GM12878 (cell line): Measurements from ENCODE around the gene FRRS1L.

Source experiments
- CTCF ChIP-seq, 3 experiments: IDR thresholded peaks in 2 of 3; conservative IDR thresholded peaks in 1 of 3; 2 replicates each; pipeline ENCODE4 v1.5.1; 2011; ENCODE audit warnings: low read depth in 3 of 3, low read length in 3 of 3, mild to moderate bottlenecking in 3 of 3, control low read depth in 2 of 3, moderate library complexity in 2 of 3, inconsistent platforms in 1 of 3, mixed read lengths in 1 of 3; ENCODE audit not compliant: control insufficient read depth in 2 of 3, insufficient read depth in 1 of 3; ENCODE audit errors: extremely low read depth in 1 of 3
- DPF2 ChIP-seq: fragments of 450-650 bp; IDR thresholded peaks from 2 replicates; pipeline ENCODE4 v1.6.1; 2017; ENCODE audit warnings: mild to moderate bottlenecking
- EZH2 ChIP-seq: IDR thresholded peaks from 2 replicates; pipeline ENCODE4 v1.6.1; 2012; ENCODE audit warnings: low read depth, mild to moderate bottlenecking, control low read depth, inconsistent platforms, low read length, borderline replicate concordance; ENCODE audit not compliant: control insufficient read depth
- FOS ChIP-seq: IDR thresholded peaks from 3 replicates; pipeline ENCODE4 v1.6.1; 2011; ENCODE audit warnings: borderline replicate concordance; ENCODE audit not compliant: insufficient read length; ENCODE audit errors: extremely low read depth
- IKZF1 ChIP-seq: fragments of 450-650 bp; conservative IDR thresholded peaks from 2 replicates; pipeline ENCODE4 v1.6.1; 2017; ENCODE audit warnings: antibody characterized with exemption, mild to moderate bottlenecking
- IRF4 ChIP-seq: IDR thresholded peaks from 2 replicates; pipeline ENCODE4 v1.6.1; 2011; ENCODE audit warnings: low read depth, low read length
- MEF2A ChIP-seq: IDR thresholded peaks from 2 replicates; pipeline ENCODE4 v1.6.1; 2011; ENCODE audit warnings: low read depth, mild to moderate bottlenecking, low read length, moderate library complexity; ENCODE audit not compliant: insufficient read depth
- NFYB ChIP-seq: IDR thresholded peaks from 2 replicates; pipeline ENCODE4 v1.6.1; 2011; ENCODE audit warnings: low read depth, mild to moderate bottlenecking, low read length, improper control_type of control experiment, moderate library complexity; ENCODE audit not compliant: insufficient read depth
- NR2C2 ChIP-seq: IDR thresholded peaks from 2 replicates; pipeline ENCODE4 v1.6.1; 2011; ENCODE audit warnings: borderline replicate concordance, low read depth; ENCODE audit not compliant: control insufficient read depth, insufficient read length
- POLR2A ChIP-seq: IDR thresholded peaks from 2 replicates; pipeline ENCODE4 v1.6.1; 2011; ENCODE audit warnings: low read depth, mild to moderate bottlenecking, low read length
- REST ChIP-seq: IDR thresholded peaks from 2 replicates; pipeline ENCODE4 v1.6.1; 2012; ENCODE audit warnings: mild to moderate bottlenecking, low read depth, low read length
- TARDBP ChIP-seq: IDR thresholded peaks from 2 replicates; pipeline ENCODE4 v1.6.1; 2016; ENCODE audit warnings: borderline replicate concordance
- USF2 ChIP-seq: IDR thresholded peaks from 2 replicates; pipeline ENCODE4 v1.6.1; 2011; ENCODE audit warnings: low read depth, low read length, improper control_type of control experiment, borderline replicate concordance
- YY1 ChIP-seq: IDR thresholded peaks from 2 replicates; pipeline ENCODE4 v1.6.1; 2011; ENCODE audit warnings: low read depth, mild to moderate bottlenecking, low read length

- TF ChIP-seq CTCF (IDR thresholded peaks at IDR 0.05 in 2 of 3, conservative IDR thresholded peaks at IDR 0.05 in 1 of 3; ENCODE audit: control insufficient read depth in 2 of 3, extremely low read depth in 1 of 3, insufficient read depth in 1 of 3, low read depth in 3 of 3, low read length in 3 of 3) (no peak), NR2C2 (no peak), NFYB (no peak), EZH2 (no peak), FOS (no peak), IKZF1 (no peak), TARDBP (no peak), YY1 (no peak), IRF4 (no peak), DPF2 (no peak), USF2 (no peak), POLR2A (no peak), MEF2A (no peak), REST (no peak)
These were observed 667 bp upstream of the FRRS1L start for GRCh38 chr9:109167716-109168115.
